ENCODE results near the gene APBB2.

APBB2 gene

GRCh38 chr4:41185614-41186592, 28.4 kb downstream of the APBB2 start:
- no peak for DNase-seq

- DNase-seq, result no peak
Measured at GRCh38 chr4:41184009-41184408, 30.3 kb downstream of the APBB2 start.

GRCh38 chr4:41183021-41183553, 31.3 kb downstream of the APBB2 start:
- DNase-seq, result no peak

- peak; percentile 40 for DNase-seq
Measured at GRCh38 chr4:41181037-41181436, 33.3 kb downstream of the APBB2 start.

GRCh38 chr4:41179498-41180195, 34.7 kb downstream of the APBB2 start:
- no peak for DNase-seq

GRCh38 chr4:41178372-41179370, 35.7 kb downstream of the APBB2 start:
- DNase-seq, result peak; percentile 67

GRCh38 chr4:41177016-41177415, 37.3 kb downstream of the APBB2 start:
- peak; percentile 41 for DNase-seq

GRCh38 chr4:41176340-41176739, 38.0 kb downstream of the APBB2 start:
- no peak for DNase-seq

- no peak for DNase-seq
Measured at GRCh38 chr4:41175794-41176193, 38.5 kb downstream of the APBB2 start.

- DNase-seq, result no peak
Measured at GRCh38 chr4:41174444-41174843, 39.9 kb downstream of the APBB2 start.

GRCh38 chr4:41172786-41173185, 41.6 kb downstream of the APBB2 start:
- no peak for DNase-seq

- no peak for DNase-seq
Measured at GRCh38 chr4:41169256-41169800, 45.0 kb downstream of the APBB2 start.

GRCh38 chr4:41167191-41167590, 47.2 kb downstream of the APBB2 start:
- no peak for DNase-seq

- DNase-seq, result no peak
Measured at GRCh38 chr4:41164405-41164804, 49.9 kb downstream of the APBB2 start.

GRCh38 chr4:41161355-41161754, 53.0 kb downstream of the APBB2 start:
- no peak for DNase-seq

GRCh38 chr4:41160856-41161255, 53.5 kb downstream of the APBB2 start:
- no peak for DNase-seq

- DNase-seq, result no peak
Measured at GRCh38 chr4:41160012-41160789, 54.1 kb downstream of the APBB2 start.

GRCh38 chr4:41158756-41159155, 55.6 kb downstream of the APBB2 start:
- no peak for DNase-seq

- DNase-seq, result no peak
Measured at GRCh38 chr4:41158274-41158673, 56.1 kb downstream of the APBB2 start.

- no peak for DNase-seq
Measured at GRCh38 chr4:41157009-41157408, 57.3 kb downstream of the APBB2 start.

GRCh38 chr4:41156574-41156973, 57.8 kb downstream of the APBB2 start:
- no peak for DNase-seq
